ENCODE results near the gene SPTLC3. TPM values are rescaled to one million over a fixed set of nuclear protein-coding genes. Genes with fewer than 3 reads are reported as not detected.

Gene SPTLC3
- total RNA-seq, 3 donors from 2014 or later, result 7.7 to 11.1 (median 7.9) TPM

DNA sequence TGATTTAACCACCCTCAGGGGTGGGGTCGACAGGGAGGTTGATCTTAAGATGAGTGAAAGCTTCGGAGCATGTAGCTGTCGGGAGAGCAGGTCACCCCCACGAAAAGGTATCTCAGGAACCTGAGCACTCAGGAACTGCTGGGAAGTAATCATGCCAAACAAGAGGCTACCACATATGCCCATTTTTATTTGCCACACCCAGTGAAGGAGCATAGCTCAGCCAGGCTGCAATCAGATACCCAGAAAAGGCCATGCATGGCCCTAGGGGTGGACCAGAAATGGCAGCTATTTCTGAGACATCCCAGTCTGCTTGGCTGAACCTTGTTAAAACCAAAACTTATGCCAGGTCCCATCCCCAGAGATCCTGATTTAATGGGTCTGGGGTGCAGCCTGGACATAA lies 139.6 kb downstream of the SPTLC3 start:
- no peak for DNase-seq (ENCODE audit: low spot score in 2 of 2)
- intact Hi-C loops (cut with DNase I; ENCODE audit: low total_unique reads), result no loop called here

DNA sequence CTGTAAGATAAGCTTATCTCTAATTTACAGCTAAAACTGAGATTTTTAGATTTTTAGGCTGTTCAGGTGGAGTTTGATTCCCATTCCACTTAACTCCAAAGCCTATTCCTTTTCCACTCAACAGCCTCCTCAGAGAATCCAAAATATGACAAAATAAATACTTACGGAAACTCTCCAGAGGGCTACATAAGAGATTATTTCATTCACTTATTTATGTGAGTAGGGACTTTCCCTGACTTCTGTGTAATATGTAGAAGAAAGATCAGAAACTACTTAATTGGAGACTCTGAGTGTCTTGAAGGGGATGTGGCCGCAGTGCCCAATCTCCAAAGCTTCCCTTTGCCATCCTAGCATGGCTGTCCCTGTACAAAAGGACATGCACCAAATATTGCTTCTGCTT lies 140.2 kb downstream of the SPTLC3 start:
- no peak for DNase-seq (ENCODE audit: low spot score in 2 of 2)
- Histone ChIP-seq H3K9me3 (no peaks in the 10 kb centered on the region), H3K27ac (no peak overlapping the region), H3K36me3 (no peaks in the 10 kb centered on the region), H3K4me1 (no peaks in the 10 kb centered on the region), H3K27me3 (no peaks in the 10 kb centered on the region), H3K4me3 (no peak overlapping the region)
- intact Hi-C loops (cut with DNase I; ENCODE audit: low total_unique reads), result no loop called here
- TF ChIP-seq POLR2A (IDR thresholded peaks at IDR 0.05) (no peak), POLR2AphosphoS5 (IDR thresholded peaks at IDR 0.05) (no peak)
- TF ChIP-seq, protein P1, sequence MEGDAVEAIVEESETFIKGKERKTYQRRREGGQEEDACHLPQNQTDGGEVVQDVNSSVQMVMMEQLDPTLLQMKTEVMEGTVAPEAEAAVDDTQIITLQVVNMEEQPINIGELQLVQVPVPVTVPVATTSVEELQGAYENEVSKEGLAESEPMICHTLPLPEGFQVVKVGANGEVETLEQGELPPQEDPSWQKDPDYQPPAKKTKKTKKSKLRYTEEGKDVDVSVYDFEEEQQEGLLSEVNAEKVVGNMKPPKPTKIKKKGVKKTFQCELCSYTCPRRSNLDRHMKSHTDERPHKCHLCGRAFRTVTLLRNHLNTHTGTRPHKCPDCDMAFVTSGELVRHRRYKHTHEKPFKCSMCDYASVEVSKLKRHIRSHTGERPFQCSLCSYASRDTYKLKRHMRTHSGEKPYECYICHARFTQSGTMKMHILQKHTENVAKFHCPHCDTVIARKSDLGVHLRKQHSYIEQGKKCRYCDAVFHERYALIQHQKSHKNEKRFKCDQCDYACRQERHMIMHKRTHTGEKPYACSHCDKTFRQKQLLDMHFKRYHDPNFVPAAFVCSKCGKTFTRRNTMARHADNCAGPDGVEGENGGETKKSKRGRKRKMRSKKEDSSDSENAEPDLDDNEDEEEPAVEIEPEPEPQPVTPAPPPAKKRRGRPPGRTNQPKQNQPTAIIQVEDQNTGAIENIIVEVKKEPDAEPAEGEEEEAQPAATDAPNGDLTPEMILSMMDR (IDR thresholded peaks at IDR 0.05), result no peak

More for the DNA sequence above, 139.6 kb downstream of the SPTLC3 start:
- TF ChIP-seq, protein P1 (IDR thresholded peaks at IDR 0.05), result no peak
- TF ChIP-seq POLR2A (IDR thresholded peaks at IDR 0.05), result no peak
- no peak for TF ChIP-seq POLR2AphosphoS5 (IDR thresholded peaks at IDR 0.05)
- Histone ChIP-seq H3K4me3 (no peak overlapping the region), H3K9me3 (no peaks in the 10 kb centered on the region), H3K27ac (no peak overlapping the region), H3K27me3 (no peaks in the 10 kb centered on the region), H3K36me3 (no peaks in the 10 kb centered on the region), H3K4me1 (no peaks in the 10 kb centered on the region)

DNA sequence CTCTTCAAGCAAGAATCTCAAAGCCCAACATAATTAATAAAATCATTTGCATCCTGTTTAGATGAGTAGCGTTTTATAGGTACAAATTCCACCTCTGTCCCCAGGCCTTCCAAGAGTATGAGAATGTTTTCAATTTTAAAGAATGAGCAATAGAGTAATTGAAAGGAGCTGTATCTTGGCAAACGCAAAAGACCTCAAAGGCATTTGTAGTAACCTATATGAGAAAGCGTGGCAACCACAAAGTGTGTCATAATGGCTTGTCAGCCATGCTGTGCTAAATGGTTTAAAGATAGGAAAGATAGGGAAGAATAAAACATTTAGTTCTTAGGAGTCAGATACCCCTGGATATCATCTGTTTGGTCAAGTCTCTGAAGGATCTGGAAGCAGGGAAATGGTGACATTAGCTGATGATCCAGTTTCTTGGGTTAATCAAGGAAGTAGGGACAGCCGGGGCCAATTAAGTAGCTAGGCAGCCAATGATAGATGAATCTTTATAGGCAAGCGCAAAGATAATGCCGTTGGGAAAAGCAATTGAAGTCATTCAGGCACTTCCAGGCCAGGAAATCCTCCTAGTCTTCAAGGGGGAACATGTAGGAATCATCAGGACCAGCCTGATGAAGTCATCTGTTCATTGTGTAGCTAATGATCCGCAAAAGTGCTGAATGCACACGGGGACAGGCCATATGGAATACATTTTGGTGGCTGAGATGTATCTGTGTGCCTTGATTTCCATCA lies 140.8 kb downstream of the SPTLC3 start:
- no peak for DNase-seq (ENCODE audit: low spot score in 2 of 2)
- no peak overlapping the region for H3K4me3 ChIP-seq
- H3K27ac ChIP-seq, result no peak overlapping the region
- no peaks in the 10 kb centered on the region for H3K4me1 ChIP-seq
- no peaks in the 10 kb centered on the region for H3K36me3 ChIP-seq
- intact Hi-C loops (cut with DNase I; ENCODE audit: low total_unique reads), result no loop called here
- TF ChIP-seq, protein P1 (IDR thresholded peaks at IDR 0.05), result no peak
- TF ChIP-seq POLR2A (IDR thresholded peaks at IDR 0.05), result no peak
- no peak for TF ChIP-seq POLR2AphosphoS5 (IDR thresholded peaks at IDR 0.05)
- H3K27me3 ChIP-seq, result no peaks in the 10 kb centered on the region
- no peaks in the 10 kb centered on the region for H3K9me3 ChIP-seq

DNA sequence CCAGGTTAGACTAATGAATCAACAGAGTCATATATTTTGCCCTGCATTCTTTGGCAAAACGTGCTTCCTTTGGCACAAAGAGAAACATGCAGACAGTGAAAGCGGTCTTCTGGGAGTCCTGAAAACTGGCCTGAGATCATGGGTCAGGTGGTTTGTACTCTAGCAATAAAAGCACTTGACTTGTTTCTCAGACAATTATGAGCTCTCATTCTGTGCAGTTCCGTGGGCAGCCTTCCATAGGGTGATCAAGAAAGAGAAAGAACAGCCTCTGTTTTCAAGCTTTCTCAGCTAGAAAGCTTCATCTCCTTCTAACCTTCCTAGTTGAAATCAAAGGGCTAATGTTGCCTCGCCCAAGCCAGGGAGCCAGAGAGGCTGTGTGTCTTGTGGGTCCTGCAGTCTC lies 149.6 kb downstream of the SPTLC3 start:
- no peak for DNase-seq (ENCODE audit: low spot score in 2 of 2)
- intact Hi-C loops (cut with DNase I; ENCODE audit: low total_unique reads), result no loop called here
- H3K27ac ChIP-seq, result peak overlapping the region; percentile 48 to 55
- H3K27me3 ChIP-seq, result no peaks in the 10 kb centered on the region
- peaks cover 0 to 4% of the 10 kb centered on the region in 2 donors for H3K4me1 ChIP-seq
- no peaks in the 10 kb centered on the region for H3K9me3 ChIP-seq
- TF ChIP-seq, protein P1 (IDR thresholded peaks at IDR 0.05), result no peak
- TF ChIP-seq POLR2A (IDR thresholded peaks at IDR 0.05) (no peak), POLR2AphosphoS5 (IDR thresholded peaks at IDR 0.05) (no peak)
- no peaks in the 10 kb centered on the region for H3K36me3 ChIP-seq
- H3K4me3 ChIP-seq, result peak overlapping the region in 1 of 3 donors; percentile 11

DNA sequence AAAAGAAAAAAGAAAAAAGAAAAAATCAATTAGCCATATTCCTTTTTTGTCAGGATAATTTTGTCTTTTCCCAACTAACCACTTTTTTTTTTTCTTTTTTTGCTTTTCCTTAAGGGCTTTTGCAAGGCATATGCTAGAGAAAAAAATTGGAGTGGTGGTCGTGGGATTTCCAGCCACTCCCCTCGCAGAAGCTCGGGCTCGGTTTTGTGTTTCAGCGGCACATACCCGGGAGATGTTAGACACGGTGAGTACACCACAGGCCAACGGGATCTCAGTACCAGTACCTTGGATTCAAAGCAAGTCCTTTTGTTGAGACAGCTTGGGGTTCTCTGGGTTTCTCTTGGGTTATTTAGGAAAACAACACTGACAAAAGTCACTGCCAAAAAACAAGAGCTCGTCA lies 151.1 kb downstream of the SPTLC3 start:
- Histone ChIP-seq H3K27ac (no peak overlapping the region), H3K36me3 (no peaks in the 10 kb centered on the region), H3K4me1 (peaks cover 0 to 4% of the 10 kb centered on the region in 2 donors), H3K27me3 (no peaks in the 10 kb centered on the region), H3K4me3 (no peak overlapping the region), H3K9me3 (no peaks in the 10 kb centered on the region)
- no peak for TF ChIP-seq POLR2AphosphoS5 (IDR thresholded peaks at IDR 0.05)
- TF ChIP-seq, protein P1 (IDR thresholded peaks at IDR 0.05), result no peak
- no peak for TF ChIP-seq POLR2A (IDR thresholded peaks at IDR 0.05)
- intact Hi-C loops (cut with DNase I; ENCODE audit: low total_unique reads), result no loop called here
- DNase-seq (ENCODE audit: low spot score in 2 of 2), result no peak

All from breast epithelium (tissue), 4 donors.